ENCODE measurements around the gene DELE1. TPM values are rescaled to one million over a fixed set of nuclear protein-coding genes. Genes with fewer than 3 reads are reported as not detected.
A peak's percentile ranks its signal among the peaks of the same experiment; 100 is the strongest.

The DELE1 gene
- total RNA-seq, 1 donor from 2014 or later: 93.5 TPM

GRCh38 chr5:141965071-141965470 lies 41.4 kb downstream of the DELE1 start:
- Mint-ChIP-seq H3K4me1 (peaks cover 32% of the 10 kb centered on the region), H3K27me3 (ENCODE audit: low read depth) (no peaks in the 10 kb centered on the region), H3K9me3 (no peaks in the 10 kb centered on the region), H3K4me3 (no peak overlapping the region), H3K27ac (ENCODE audit: unreplicated experiment) (no peak overlapping the region), H3K36me3 (ENCODE audit: low read depth) (no peaks in the 10 kb centered on the region)
- DNase-seq (ENCODE audit: low read depth, low spot score): no peak
- TF ChIP-seq CTCF (conservative IDR thresholded peaks at IDR 0.05): no peak

GRCh38 chr5:141966275-141966962 lies 42.7 kb downstream of the DELE1 start:
- no peak overlapping the region for H3K4me3 Mint-ChIP-seq
- H3K9me3 Mint-ChIP-seq: no peaks in the 10 kb centered on the region
- H3K27ac Mint-ChIP-seq (ENCODE audit: unreplicated experiment): no peak overlapping the region
- peaks cover 25% of the 10 kb centered on the region for H3K4me1 Mint-ChIP-seq
- no peaks in the 10 kb centered on the region for H3K27me3 Mint-ChIP-seq (ENCODE audit: low read depth)
- no peak for DNase-seq (ENCODE audit: low read depth, low spot score)
- TF ChIP-seq CTCF (conservative IDR thresholded peaks at IDR 0.05): no peak
- H3K36me3 Mint-ChIP-seq (ENCODE audit: low read depth): no peaks in the 10 kb centered on the region

- Mint-ChIP-seq H3K4me1 (peaks cover 24% of the 10 kb centered on the region), H3K4me3 (peak overlapping the region; percentile 71), H3K36me3 (ENCODE audit: low read depth) (no peaks in the 10 kb centered on the region), H3K9me3 (no peaks in the 10 kb centered on the region), H3K27me3 (ENCODE audit: low read depth) (no peaks in the 10 kb centered on the region), H3K27ac (ENCODE audit: unreplicated experiment) (no peak overlapping the region)
- no peak for DNase-seq (ENCODE audit: low read depth, low spot score)
- no peak for TF ChIP-seq CTCF (conservative IDR thresholded peaks at IDR 0.05)
Measured at GRCh38 chr5:141966963-141967333, 43.3 kb downstream of the DELE1 start.

GRCh38 chr5:141968914-141969608 lies 45.4 kb downstream of the DELE1 start, which contains the start of gene RNF14:
Gene RNF14, plus strand, starts transcription at chr5:141969105. Its CDS starts 4,484 bp downstream, at chr5:141973589.
- H3K27me3 Mint-ChIP-seq (ENCODE audit: low read depth): no peaks in the 10 kb centered on the region
- peak within 1 kb of the TSS; percentile 96 for H3K4me3 Mint-ChIP-seq
- no peaks in the 10 kb centered on the region for H3K9me3 Mint-ChIP-seq
- peaks cover 2% of the 10 kb centered on the region for H3K36me3 Mint-ChIP-seq (ENCODE audit: low read depth)
- peak; percentile 92 for DNase-seq (ENCODE audit: low read depth, low spot score)
- peaks cover 26% of the 10 kb centered on the region for H3K4me1 Mint-ChIP-seq
- peak within 1 kb of the TSS; percentile 90 for H3K27ac Mint-ChIP-seq (ENCODE audit: unreplicated experiment)
- TF ChIP-seq CTCF (conservative IDR thresholded peaks at IDR 0.05): peak; percentile 97

GRCh38 chr5:141969783-141970771 lies 46.4 kb downstream of the DELE1 start:
- H3K4me3 Mint-ChIP-seq: peak overlapping the region; percentile 96
- H3K27me3 Mint-ChIP-seq (ENCODE audit: low read depth): no peaks in the 10 kb centered on the region
- no peaks in the 10 kb centered on the region for H3K9me3 Mint-ChIP-seq
- no peak for TF ChIP-seq CTCF (conservative IDR thresholded peaks at IDR 0.05)
- no peak overlapping the region for H3K27ac Mint-ChIP-seq (ENCODE audit: unreplicated experiment)
- peaks cover 8% of the 10 kb centered on the region for H3K36me3 Mint-ChIP-seq (ENCODE audit: low read depth)
- no peak for DNase-seq (ENCODE audit: low read depth, low spot score)
- H3K4me1 Mint-ChIP-seq: peaks cover 28% of the 10 kb centered on the region
